Measurements from ENCODE around the gene NIPAL1. TPM values are rescaled to one million over a fixed set of nuclear protein-coding genes. Genes with fewer than 3 reads are reported as not detected.

NIPAL1 gene
- total and polyA plus RNA-seq, 2 donors (not counting 3 experiments of a cell fraction or from before 2014, with no cell fraction given) = 0.36 to 1.7 TPM

DNA sequence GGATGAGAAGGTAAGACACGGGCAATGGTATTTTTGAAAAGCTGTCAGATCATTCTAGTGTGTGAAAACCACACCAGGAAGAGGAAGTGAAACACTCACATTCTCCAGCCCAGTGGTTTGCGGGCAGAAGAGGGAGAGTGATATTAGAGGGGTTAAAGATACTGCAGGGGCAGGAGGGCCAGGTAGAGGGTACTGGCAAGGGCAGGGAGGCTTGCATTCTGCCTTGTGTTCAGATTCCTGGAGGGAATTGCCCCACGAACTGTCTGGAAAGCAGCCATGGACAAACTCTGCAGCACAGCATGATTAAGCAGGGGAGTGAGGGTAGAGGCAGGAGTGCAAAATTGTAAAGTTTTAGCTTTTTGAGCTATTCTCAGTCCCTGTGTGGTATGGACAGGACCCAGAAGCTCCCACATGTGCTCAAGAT lies 30.9 kb downstream of the NIPAL1 start:
- no peaks in the 10 kb centered on the region for H3K36me3 ChIP-seq (ENCODE audit: control insufficient read depth in 2 of 2, extremely low read depth in 1 of 2, insufficient read depth in 2 of 2, low read length in 2 of 2)
- H3K9ac ChIP-seq (replicated peaks; ENCODE audit: extremely low read depth, insufficient read depth, low read length) = no peak overlapping the region
- no peaks in the 10 kb centered on the region for H3K9me1 ChIP-seq (replicated peaks; ENCODE audit: control insufficient read depth, extremely low read depth, insufficient read depth, low read length)
- H3K9me3 ChIP-seq (replicated peaks; ENCODE audit: control insufficient read depth, insufficient read depth, low read length) = no peaks in the 10 kb centered on the region
- ChIA-PET POLR2A (no interaction called here), CTCF (interaction anchor here (1.4 to 4.7 kb wide), 4 partner anchors 14 to 114 kb away, joined by 3 to 29 read pairs (median 3); no protein-coding TSS in a partner anchor)
- H4K20me1 ChIP-seq (replicated peaks; ENCODE audit: control insufficient read depth, extremely low read depth, insufficient read depth, low read length) = no peaks in the 10 kb centered on the region
- FAIRE-seq = no peak
- no peak overlapping the region for H3K4me2 ChIP-seq (ENCODE audit: insufficient read depth, low read length)
- H3K79me2 ChIP-seq (ENCODE audit: control insufficient read depth, insufficient read depth, low read length) = no peaks in the 10 kb centered on the region
- DNase-seq (ENCODE audit: low read depth, low spot score) = no peak
- intact Hi-C loops (cut with micrococcal nuclease) (no loop called here), dilution Hi-C loops (cut with MboI; ENCODE audit: extremely low pct_ligation_motif_present, low sequenced_read_pairs) (no loop called here)
- no peak overlapping the region for H2AFZ ChIP-seq (ENCODE audit: low read depth, low read length)
- no peak overlapping the region for H3K4me3 ChIP-seq (replicated peaks in 1 of 3; ENCODE audit: insufficient read depth in 1 of 3, low read depth in 1 of 3, low read length in 3 of 3)
- BruUV-seq (replicated peaks) = no TSS peak
- no peak for TF ChIP-seq FOS (IDR thresholded peaks at IDR 0.05; ENCODE audit: borderline replicate concordance, insufficient read depth, low read length)
- TF ChIP-seq JUN (IDR thresholded peaks at IDR 0.05; ENCODE audit: borderline replicate concordance, insufficient read depth, insufficient read length, low read depth) = no peak
- no peak for TF ChIP-seq MYC (IDR thresholded peaks at IDR 0.05; ENCODE audit: low read depth, low read length)
- no peak for TF ChIP-seq POLR2AphosphoS5 (IDR thresholded peaks at IDR 0.05; ENCODE audit: insufficient read depth, low read depth, low read length)
- no peak for TF ChIP-seq EZH2 (IDR thresholded peaks at IDR 0.05; ENCODE audit: borderline replicate concordance, low read depth, low read length, severe bottlenecking)
- TF ChIP-seq, protein P1, sequence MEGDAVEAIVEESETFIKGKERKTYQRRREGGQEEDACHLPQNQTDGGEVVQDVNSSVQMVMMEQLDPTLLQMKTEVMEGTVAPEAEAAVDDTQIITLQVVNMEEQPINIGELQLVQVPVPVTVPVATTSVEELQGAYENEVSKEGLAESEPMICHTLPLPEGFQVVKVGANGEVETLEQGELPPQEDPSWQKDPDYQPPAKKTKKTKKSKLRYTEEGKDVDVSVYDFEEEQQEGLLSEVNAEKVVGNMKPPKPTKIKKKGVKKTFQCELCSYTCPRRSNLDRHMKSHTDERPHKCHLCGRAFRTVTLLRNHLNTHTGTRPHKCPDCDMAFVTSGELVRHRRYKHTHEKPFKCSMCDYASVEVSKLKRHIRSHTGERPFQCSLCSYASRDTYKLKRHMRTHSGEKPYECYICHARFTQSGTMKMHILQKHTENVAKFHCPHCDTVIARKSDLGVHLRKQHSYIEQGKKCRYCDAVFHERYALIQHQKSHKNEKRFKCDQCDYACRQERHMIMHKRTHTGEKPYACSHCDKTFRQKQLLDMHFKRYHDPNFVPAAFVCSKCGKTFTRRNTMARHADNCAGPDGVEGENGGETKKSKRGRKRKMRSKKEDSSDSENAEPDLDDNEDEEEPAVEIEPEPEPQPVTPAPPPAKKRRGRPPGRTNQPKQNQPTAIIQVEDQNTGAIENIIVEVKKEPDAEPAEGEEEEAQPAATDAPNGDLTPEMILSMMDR (IDR thresholded peaks at IDR 0.05; ENCODE audit: extremely low read depth in 1 of 2, insufficient read depth in 1 of 2, low read depth in 1 of 2, low read length in 2 of 2) = no peak
- TF ChIP-seq GATA2 (IDR thresholded peaks at IDR 0.05; ENCODE audit: insufficient read depth, insufficient read length, low read depth, low read length) = no peak
- TF ChIP-seq, protein P2, sequence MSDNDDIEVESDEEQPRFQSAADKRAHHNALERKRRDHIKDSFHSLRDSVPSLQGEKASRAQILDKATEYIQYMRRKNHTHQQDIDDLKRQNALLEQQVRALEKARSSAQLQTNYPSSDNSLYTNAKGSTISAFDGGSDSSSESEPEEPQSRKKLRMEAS (IDR thresholded peaks at IDR 0.05; ENCODE audit: insufficient read depth, insufficient read length) = no peak
- TF ChIP-seq POLR2A (IDR thresholded peaks at IDR 0.05; ENCODE audit: low read depth, low read length) = no peak
- no peaks in the 10 kb centered on the region for H3K4me1 ChIP-seq (ENCODE audit: control insufficient read depth, extremely low read depth, insufficient read depth, low read length)
- H3K27ac ChIP-seq (ENCODE audit: insufficient read depth, low read depth, low read length) = no peak overlapping the region
- H3K27me3 ChIP-seq (ENCODE audit: control insufficient read depth in 2 of 2, insufficient read depth in 2 of 2, low read length in 2 of 2) = peaks cover 3 to 13% of the 10 kb centered on the region in 2 experiments
